SH-SY5Y (cell line): ENCODE results near the gene HK2.

ENCODE experiments used
- GATA2 ChIP-seq: IDR thresholded peaks from 2 replicates; pipeline ENCODE4 v1.6.1; 2011; ENCODE audit warnings: mild to moderate bottlenecking, low read depth, low read length
- GATA3 ChIP-seq: IDR thresholded peaks from 2 replicates; pipeline ENCODE4 v1.6.1; 2011; ENCODE audit warnings: low read depth, mild to moderate bottlenecking, low read length, moderate library complexity

- TF ChIP-seq GATA2 (no peak), GATA3 (no peak)
Observed at GRCh38 chr2:74921236-74921736, 87.4 kb downstream of the HK2 start.
